K562 (cell line): ENCODE data around the gene F12. TPM values are rescaled to one million over a fixed set of nuclear protein-coding genes. Genes with fewer than 3 reads are reported as not detected.
A peak's percentile ranks its signal among the peaks of the same experiment; 100 is the strongest.

Source experiments
- DACH1 ChIP-seq: fragments of 450-650 bp; IDR thresholded peaks from 2 replicates; pipeline ENCODE4 v1.6.1; 2018; ENCODE audit not compliant: partially characterized antibody
- HDAC1 ChIP-seq, 2 experiments: fragments of 450-650 bp; IDR thresholded peaks; 2 replicates each; pipeline ENCODE4 v1.6.1; 2016 to 2017; ENCODE audit warnings: inconsistent platforms in 1 of 2, mild to moderate bottlenecking in 1 of 2, moderate library complexity in 1 of 2
- HMGN3 ChIP-seq: IDR thresholded peaks from 2 replicates; pipeline ENCODE4 v1.6.1; 2011; ENCODE audit warnings: borderline replicate concordance, low read depth, mild to moderate bottlenecking, mixed read lengths, low read length; ENCODE audit not compliant: insufficient read length; ENCODE audit errors: extremely low read depth
- HNRNPK ChIP-seq: fragments of 200-400 bp; formaldehyde crosslinking; IDR thresholded peaks from one replicate; pipeline ENCODE4 v1.6.1; 2018; ENCODE audit warnings: mild to moderate bottlenecking, low read depth, low read length; ENCODE audit not compliant: poor library complexity, severe bottlenecking
- PTTG1 ChIP-seq: fragments of 450-650 bp; IDR thresholded peaks from 2 replicates; pipeline ENCODE4 v1.6.1; 2016; ENCODE audit warnings: low read depth, mild to moderate bottlenecking, missing genetic modification characterization, missing compliant biosample characterization
- RB1 ChIP-seq: fragments of 450-650 bp; IDR thresholded peaks from 2 replicates; pipeline ENCODE4 v1.6.1; 2017; ENCODE audit warnings: low read depth, mild to moderate bottlenecking
- RNF2 ChIP-seq: sonication (generic); IDR thresholded peaks from 2 replicates; pipeline ENCODE4 v1.6.1; 2016
- SPI1 ChIP-seq: IDR thresholded peaks from 2 replicates; pipeline ENCODE4 v1.6.1; 2011; ENCODE audit warnings: low read depth, low read length, control low read depth, borderline replicate concordance
- ZNF12 ChIP-seq: sonication (generic); formaldehyde crosslinking; IDR thresholded peaks from 2 replicates; pipeline ENCODE4 v1.4.0; 2020; ENCODE audit warnings: mild to moderate bottlenecking, missing genetic modification reagents
- ZNF143 ChIP-seq: sonication (generic); formaldehyde crosslinking; IDR thresholded peaks from 2 replicates; pipeline ENCODE4 v1.9.0; 2022; ENCODE audit warnings: mild to moderate bottlenecking, missing genetic modification reagents
- polyA plus RNA-seq, 8 experiments: library from polyadenylated mRNA; depleted of rRNA in 4 of 8; stranded (reverse) in 5 of 8; unstranded in 3 of 8; fragments of >200 nt; fragmentation: Nextera tagmentation in 2 of 8; fragmentation: Illumina TruSeq in 1 of 8; extraction: Ambion mirVana in 2 of 8; extraction: Trizol in 1 of 8; gene quantifications; 2 replicates each; pipeline versions ENCODE4 v1.2.1 to v1.2.3, GENCODE V29; 2011 to 2014; ENCODE audit warnings: inconsistent platforms in 1 of 8, missing spikeins in 1 of 8
- total RNA-seq, 7 experiments: library from RNA; depleted of rRNA in 6 of 7; stranded (reverse); fragments of >200 nt in 6 of 7; fragmentation: Illumina TruSeq in 2 of 7; extraction: Trizol in 2 of 7; gene quantifications; 2 replicates each; pipeline versions ENCODE4 v1.2.1 to v1.2.3, GENCODE V29; 2011 to 2021; ENCODE audit warnings: low replicate concordance in 1 of 7
- TF ChIP-seq, protein P1 (sequence below), 3 experiments: fragments of 200-800 bp in 1 of 3; fragments of 250-450 bp in 1 of 3; fragments of 450-650 bp in 1 of 3; sonication (Bioruptor Pico) in 1 of 3; sonication (Bioruptor generic) in 1 of 3; formaldehyde crosslinking in 1 of 3; IDR thresholded peaks; 2 replicates each; pipeline versions ENCODE4 v1.6.1 to v1.8.0; 2016 to 2022; ENCODE audit warnings: mild to moderate bottlenecking in 2 of 3, missing genetic modification characterization in 2 of 3, missing compliant biosample characterization in 1 of 3, moderate library complexity in 1 of 3
- TF ChIP-seq, protein P2 (sequence below): fragments of 450-650 bp; IDR thresholded peaks from 2 replicates; pipeline ENCODE4 v1.6.1; 2018; ENCODE audit not compliant: partially characterized antibody
- TF ChIP-seq, protein P3 (sequence below): fragments of 250-450 bp; sonication (Bioruptor Pico); IDR thresholded peaks from 2 replicates; pipeline ENCODE4 v1.5.0; 2022; ENCODE audit warnings: mild to moderate bottlenecking
- TF ChIP-seq, protein P4 (sequence below): fragments of 450-650 bp; IDR thresholded peaks from 2 replicates; pipeline ENCODE4 v1.6.1; 2014; ENCODE audit warnings: low read depth, mild to moderate bottlenecking, moderate library complexity, borderline replicate concordance

The F12 gene
- total and polyA plus RNA-seq, 9 of the 15 experiments (the other 6 are each of a cell fraction or from before 2014, with no cell fraction given), result 0.59 to 18.3 (median 3.6) TPM

DNA sequence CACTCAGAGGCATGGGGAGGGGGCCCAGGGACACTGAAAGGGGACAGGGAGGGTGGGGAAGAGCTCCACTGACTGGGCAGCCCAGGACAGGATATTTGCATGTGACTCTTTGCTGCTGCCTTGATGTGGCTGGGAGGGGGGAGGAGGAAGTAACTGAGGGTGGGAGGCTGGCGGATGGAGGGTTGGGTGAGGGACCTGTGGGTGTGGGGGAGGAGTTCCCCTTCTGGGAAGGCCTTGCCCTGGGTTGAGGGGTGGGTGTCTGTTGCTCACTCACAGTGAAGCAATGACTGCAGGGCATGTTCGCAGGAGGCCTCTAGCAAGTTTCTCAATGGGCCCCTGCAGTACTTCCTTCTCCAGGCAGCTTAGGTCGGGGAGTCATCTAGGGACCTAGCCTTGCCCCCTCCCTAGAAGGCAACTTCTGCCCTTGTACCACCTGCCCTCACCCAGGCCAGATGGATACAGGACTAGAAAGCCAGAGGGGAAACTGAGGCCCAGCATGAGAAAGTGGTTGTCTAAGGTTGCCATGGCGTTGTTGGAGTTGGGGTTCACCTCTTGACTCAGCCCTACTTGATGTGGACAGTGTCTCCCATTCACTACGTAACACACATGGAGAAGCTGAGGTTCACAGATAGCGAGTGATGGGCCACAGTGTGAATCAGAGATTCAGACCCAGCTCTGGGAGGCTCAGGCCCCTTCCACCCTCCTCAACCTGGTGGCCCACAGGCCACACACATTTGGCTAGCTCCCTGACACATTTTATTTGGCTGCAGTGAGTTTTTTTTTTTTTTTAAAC is 20.1 kb upstream of the F12 start (continued):
- TF ChIP-seq, protein P1, sequence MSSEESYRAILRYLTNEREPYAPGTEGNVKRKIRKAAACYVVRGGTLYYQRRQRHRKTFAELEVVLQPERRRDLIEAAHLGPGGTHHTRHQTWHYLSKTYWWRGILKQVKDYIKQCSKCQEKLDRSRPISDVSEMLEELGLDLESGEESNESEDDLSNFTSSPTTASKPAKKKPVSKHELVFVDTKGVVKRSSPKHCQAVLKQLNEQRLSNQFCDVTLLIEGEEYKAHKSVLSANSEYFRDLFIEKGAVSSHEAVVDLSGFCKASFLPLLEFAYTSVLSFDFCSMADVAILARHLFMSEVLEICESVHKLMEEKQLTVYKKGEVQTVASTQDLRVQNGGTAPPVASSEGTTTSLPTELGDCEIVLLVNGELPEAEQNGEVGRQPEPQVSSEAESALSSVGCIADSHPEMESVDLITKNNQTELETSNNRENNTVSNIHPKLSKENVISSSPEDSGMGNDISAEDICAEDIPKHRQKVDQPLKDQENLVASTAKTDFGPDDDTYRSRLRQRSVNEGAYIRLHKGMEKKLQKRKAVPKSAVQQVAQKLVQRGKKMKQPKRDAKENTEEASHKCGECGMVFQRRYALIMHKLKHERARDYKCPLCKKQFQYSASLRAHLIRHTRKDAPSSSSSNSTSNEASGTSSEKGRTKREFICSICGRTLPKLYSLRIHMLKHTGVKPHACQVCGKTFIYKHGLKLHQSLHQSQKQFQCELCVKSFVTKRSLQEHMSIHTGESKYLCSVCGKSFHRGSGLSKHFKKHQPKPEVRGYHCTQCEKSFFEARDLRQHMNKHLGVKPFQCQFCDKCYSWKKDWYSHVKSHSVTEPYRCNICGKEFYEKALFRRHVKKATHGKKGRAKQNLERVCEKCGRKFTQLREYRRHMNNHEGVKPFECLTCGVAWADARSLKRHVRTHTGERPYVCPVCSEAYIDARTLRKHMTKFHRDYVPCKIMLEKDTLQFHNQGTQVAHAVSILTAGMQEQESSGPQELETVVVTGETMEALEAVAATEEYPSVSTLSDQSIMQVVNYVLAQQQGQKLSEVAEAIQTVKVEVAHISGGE (CRISPR knock-in tag; IDR thresholded peaks at IDR 0.05), result no peak
- TF ChIP-seq ZNF143 (CRISPR knock-in tag) (no peak), PTTG1 (no peak), RB1 (no peak), SPI1 (peak; percentile 14; the same call in 1 of the 2 replicates), HNRNPK (no peak), RNF2 (peak; percentile 41; the same call in 1 of the 2 replicates), DACH1 (no peak), ZNF12 (CRISPR knock-in tag) (no peak), HDAC1 (IDR thresholded peaks at IDR 0.05) (peak in 1 of 2 experiments; percentile 18; a peak in 1 of 4 replicates), HMGN3 (no peak)
- TF ChIP-seq, protein P2, sequence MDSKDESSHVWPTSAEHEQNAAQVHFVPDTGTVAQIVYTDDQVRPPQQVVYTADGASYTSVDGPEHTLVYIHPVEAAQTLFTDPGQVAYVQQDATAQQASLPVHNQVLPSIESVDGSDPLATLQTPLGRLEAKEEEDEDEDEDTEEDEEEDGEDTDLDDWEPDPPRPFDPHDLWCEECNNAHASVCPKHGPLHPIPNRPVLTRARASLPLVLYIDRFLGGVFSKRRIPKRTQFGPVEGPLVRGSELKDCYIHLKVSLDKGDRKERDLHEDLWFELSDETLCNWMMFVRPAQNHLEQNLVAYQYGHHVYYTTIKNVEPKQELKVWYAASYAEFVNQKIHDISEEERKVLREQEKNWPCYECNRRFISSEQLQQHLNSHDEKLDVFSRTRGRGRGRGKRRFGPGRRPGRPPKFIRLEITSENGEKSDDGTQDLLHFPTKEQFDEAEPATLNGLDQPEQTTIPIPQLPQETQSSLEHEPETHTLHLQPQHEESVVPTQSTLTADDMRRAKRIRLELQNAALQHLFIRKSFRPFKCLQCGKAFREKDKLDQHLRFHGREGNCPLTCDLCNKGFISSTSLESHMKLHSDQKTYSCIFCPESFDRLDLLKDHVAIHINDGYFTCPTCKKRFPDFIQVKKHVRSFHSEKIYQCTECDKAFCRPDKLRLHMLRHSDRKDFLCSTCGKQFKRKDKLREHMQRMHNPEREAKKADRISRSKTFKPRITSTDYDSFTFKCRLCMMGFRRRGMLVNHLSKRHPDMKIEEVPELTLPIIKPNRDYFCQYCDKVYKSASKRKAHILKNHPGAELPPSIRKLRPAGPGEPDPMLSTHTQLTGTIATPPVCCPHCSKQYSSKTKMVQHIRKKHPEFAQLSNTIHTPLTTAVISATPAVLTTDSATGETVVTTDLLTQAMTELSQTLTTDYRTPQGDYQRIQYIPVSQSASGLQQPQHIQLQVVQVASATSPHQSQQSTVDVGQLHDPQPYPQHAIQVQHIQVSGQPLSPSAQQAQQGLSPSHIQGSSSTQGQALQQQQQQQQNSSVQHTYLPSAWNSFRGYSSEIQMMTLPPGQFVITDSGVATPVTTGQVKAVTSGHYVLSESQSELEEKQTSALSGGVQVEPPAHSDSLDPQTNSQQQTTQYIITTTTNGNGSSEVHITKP, result no peak
- TF ChIP-seq, protein P3, sequence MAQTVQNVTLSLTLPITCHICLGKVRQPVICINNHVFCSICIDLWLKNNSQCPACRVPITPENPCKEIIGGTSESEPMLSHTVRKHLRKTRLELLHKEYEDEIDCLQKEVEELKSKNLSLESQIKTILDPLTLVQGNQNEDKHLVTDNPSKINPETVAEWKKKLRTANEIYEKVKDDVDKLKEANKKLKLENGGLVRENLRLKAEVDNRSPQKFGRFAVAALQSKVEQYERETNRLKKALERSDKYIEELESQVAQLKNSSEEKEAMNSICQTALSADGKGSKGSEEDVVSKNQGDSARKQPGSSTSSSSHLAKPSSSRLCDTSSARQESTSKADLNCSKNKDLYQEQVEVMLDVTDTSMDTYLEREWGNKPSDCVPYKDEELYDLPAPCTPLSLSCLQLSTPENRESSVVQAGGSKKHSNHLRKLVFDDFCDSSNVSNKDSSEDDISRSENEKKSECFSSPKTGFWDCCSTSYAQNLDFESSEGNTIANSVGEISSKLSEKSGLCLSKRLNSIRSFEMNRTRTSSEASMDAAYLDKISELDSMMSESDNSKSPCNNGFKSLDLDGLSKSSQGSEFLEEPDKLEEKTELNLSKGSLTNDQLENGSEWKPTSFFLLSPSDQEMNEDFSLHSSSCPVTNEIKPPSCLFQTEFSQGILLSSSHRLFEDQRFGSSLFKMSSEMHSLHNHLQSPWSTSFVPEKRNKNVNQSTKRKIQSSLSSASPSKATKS (CRISPR knock-in tag), result no peak
- TF ChIP-seq, protein P4, sequence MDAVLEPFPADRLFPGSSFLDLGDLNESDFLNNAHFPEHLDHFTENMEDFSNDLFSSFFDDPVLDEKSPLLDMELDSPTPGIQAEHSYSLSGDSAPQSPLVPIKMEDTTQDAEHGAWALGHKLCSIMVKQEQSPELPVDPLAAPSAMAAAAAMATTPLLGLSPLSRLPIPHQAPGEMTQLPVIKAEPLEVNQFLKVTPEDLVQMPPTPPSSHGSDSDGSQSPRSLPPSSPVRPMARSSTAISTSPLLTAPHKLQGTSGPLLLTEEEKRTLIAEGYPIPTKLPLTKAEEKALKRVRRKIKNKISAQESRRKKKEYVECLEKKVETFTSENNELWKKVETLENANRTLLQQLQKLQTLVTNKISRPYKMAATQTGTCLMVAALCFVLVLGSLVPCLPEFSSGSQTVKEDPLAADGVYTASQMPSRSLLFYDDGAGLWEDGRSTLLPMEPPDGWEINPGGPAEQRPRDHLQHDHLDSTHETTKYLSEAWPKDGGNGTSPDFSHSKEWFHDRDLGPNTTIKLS, result no peak
